ENCODE results near the gene SPAG6. TPM values are rescaled to one million over a fixed set of nuclear protein-coding genes. Genes with fewer than 3 reads are reported as not detected.
A peak's percentile ranks its signal among the peaks of the same experiment; 100 is the strongest.

Gene SPAG6
- total and polyA plus RNA-seq, 9 donors = 4.1 to 8.7 (median 5.0) TPM

GRCh38 chr10:22315455-22316285, 29.6 kb upstream of the SPAG6 start:
- H3K36me3 ChIP-seq (ENCODE audit: control insufficient read depth, insufficient read depth, low read length) = no peaks in the 10 kb centered on the region
- H3K4me1 ChIP-seq (ENCODE audit: control insufficient read depth, insufficient read depth, low read length) = peaks cover 5% of the 10 kb centered on the region
- H3K4me3 ChIP-seq (ENCODE audit: low read length) = peak overlapping the region; percentile 89
- DNase-seq = no peak
- no peaks in the 10 kb centered on the region for H3K27me3 ChIP-seq (ENCODE audit: control insufficient read depth, insufficient read depth, low read length)
- WGBS (ENCODE audit: insufficient coverage) = under 1% methylated on average over 46 of the region's 53 CpGs
- peak overlapping the region; percentile 94 for H3K27ac ChIP-seq (ENCODE audit: low read length)
- no peaks in the 10 kb centered on the region for H3K9me3 ChIP-seq (replicated peaks; ENCODE audit: control insufficient read depth, low read depth, low read length)

GRCh38 chr10:22316286-22317075, 28.8 kb upstream of the SPAG6 start, which contains the start of gene COMMD3:
Gene COMMD3, plus strand, starts transcription at chr10:22316388. Its CDS starts 30 bp downstream, at chr10:22316418.
- H3K27me3 ChIP-seq (ENCODE audit: control insufficient read depth, insufficient read depth, low read length) = peaks cover 5% of the 10 kb centered on the region
- H3K9me3 ChIP-seq (replicated peaks; ENCODE audit: control insufficient read depth, low read depth, low read length) = no peaks in the 10 kb centered on the region
- peak within 1 kb of the TSS; percentile 98 for H3K27ac ChIP-seq (ENCODE audit: low read length)
- no peaks in the 10 kb centered on the region for H3K36me3 ChIP-seq (ENCODE audit: control insufficient read depth, insufficient read depth, low read length)
- WGBS (ENCODE audit: insufficient coverage) = under 1% methylated on average over 58 of the region's 63 CpGs
- peak; percentile 97 for DNase-seq
- H3K4me3 ChIP-seq (ENCODE audit: low read length) = peak within 1 kb of the TSS; percentile 89
- H3K4me1 ChIP-seq (ENCODE audit: control insufficient read depth, insufficient read depth, low read length) = peaks cover 5% of the 10 kb centered on the region

DNA sequence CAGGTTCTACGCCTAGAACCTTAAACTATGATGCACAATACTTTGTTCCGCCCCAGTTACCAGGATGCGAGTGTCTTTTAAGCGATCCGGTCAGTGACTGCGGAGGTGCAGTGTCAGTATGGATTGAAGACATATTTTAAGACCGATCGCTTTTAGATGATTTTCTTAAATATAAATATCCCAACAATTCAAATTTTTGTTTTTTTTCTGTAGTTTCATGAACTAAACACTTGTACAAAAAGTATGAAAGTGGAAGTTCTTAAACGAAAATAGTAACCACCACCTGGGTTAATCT, 28.3 kb upstream of the SPAG6 start:
- DNase-seq = no peak
- Histone ChIP-seq H3K27me3 (ENCODE audit: control insufficient read depth, insufficient read depth, low read length) (peaks cover 7% of the 10 kb centered on the region), H3K27ac (ENCODE audit: low read length) (peak overlapping the region; percentile 98), H3K4me3 (ENCODE audit: low read length) (peak overlapping the region; percentile 89), H3K36me3 (ENCODE audit: control insufficient read depth, insufficient read depth, low read length) (no peaks in the 10 kb centered on the region), H3K9me3 (replicated peaks; ENCODE audit: control insufficient read depth, low read depth, low read length) (no peaks in the 10 kb centered on the region), H3K4me1 (ENCODE audit: control insufficient read depth, insufficient read depth, low read length) (peaks cover 5% of the 10 kb centered on the region)
- WGBS (ENCODE audit: insufficient coverage) = no CpG with 5 or more reads among the region's 9 CpGs

DNA sequence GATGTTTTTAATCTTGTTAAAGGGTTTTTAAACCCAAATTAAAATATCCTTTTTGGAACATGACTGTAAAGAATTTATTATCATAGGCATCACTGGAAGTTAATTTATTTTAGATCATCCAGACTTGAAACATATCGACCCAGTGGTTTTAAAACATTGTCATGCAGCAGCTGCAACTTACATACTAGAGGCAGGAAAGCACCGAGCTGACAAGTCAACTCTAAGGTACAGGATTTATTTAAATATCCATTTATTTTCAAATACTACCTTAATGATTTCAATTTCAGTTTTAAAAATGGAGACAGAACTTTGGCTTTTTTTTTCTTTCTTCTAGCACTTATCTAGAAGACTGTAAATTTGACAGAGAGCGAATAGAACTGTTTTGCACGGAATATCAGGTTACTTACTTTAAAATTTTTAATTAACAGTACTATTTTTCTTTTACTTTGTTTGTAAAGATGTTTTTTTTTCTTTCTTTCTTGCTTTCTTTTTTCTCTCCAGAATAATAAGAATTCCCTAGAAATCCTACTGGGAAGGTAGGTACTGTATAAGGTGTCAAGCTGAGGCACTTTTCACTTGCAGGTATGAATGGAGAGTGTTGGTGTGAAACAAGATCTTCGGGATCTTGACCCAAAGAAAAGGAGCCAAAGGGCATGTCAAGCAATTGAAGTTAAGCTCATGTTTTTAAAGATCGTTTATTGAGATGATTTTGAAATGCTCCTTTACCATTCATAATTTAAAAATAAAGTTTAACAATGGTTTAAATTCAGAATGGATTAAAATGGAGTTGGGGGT, 27.3 kb upstream of the SPAG6 start:
- no peak for DNase-seq
- no peaks in the 10 kb centered on the region for H3K36me3 ChIP-seq (ENCODE audit: control insufficient read depth, insufficient read depth, low read length)
- no peak overlapping the region for H3K4me3 ChIP-seq (ENCODE audit: low read length)
- no CpG with 5 or more reads among the region's 6 CpGs for WGBS (ENCODE audit: insufficient coverage)
- peaks cover 8% of the 10 kb centered on the region for H3K4me1 ChIP-seq (ENCODE audit: control insufficient read depth, insufficient read depth, low read length)
- H3K9me3 ChIP-seq (replicated peaks; ENCODE audit: control insufficient read depth, low read depth, low read length) = no peaks in the 10 kb centered on the region
- no peak overlapping the region for H3K27ac ChIP-seq (ENCODE audit: low read length)
- H3K27me3 ChIP-seq (ENCODE audit: control insufficient read depth, insufficient read depth, low read length) = peaks cover 13% of the 10 kb centered on the region

- peaks cover 17% of the 10 kb centered on the region for H3K27me3 ChIP-seq (ENCODE audit: control insufficient read depth, insufficient read depth, low read length)
- no peak overlapping the region for H3K4me3 ChIP-seq (ENCODE audit: low read length)
- no peaks in the 10 kb centered on the region for H3K9me3 ChIP-seq (replicated peaks; ENCODE audit: control insufficient read depth, low read depth, low read length)
- DNase-seq = no peak
- no peak overlapping the region for H3K27ac ChIP-seq (ENCODE audit: low read length)
- WGBS (ENCODE audit: insufficient coverage) = no CpG with 5 or more reads among the region's 3 CpGs
- H3K4me1 ChIP-seq (ENCODE audit: control insufficient read depth, insufficient read depth, low read length) = peaks cover 12% of the 10 kb centered on the region
- no peaks in the 10 kb centered on the region for H3K36me3 ChIP-seq (ENCODE audit: control insufficient read depth, insufficient read depth, low read length)
Measured at GRCh38 chr10:22318772-22319171, 26.5 kb upstream of the SPAG6 start.

DNA sequence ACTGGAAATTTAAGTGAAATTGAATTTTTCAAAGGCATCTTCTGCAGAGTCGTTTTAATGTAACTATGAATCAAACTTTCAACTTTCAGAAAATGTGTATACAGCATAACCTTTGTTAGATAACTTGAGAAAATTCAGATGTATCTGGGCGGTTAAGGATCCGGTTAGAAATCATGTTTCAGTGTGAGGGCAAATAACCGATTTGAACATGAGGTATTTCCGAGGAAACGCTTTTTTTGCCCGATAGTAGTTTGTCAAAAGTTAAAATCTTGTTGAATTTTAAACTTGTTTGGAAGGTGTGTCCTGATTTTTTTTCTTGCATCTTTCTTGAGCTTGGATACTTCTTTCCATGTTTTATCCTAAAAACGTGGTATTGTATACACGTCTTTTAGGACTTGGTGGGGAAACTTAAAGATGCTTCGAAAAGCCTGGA, 25.7 kb upstream of the SPAG6 start:
- Histone ChIP-seq H3K36me3 (ENCODE audit: control insufficient read depth, insufficient read depth, low read length) (no peaks in the 10 kb centered on the region), H3K4me1 (ENCODE audit: control insufficient read depth, insufficient read depth, low read length) (peaks cover 15% of the 10 kb centered on the region), H3K9me3 (replicated peaks; ENCODE audit: control insufficient read depth, low read depth, low read length) (no peaks in the 10 kb centered on the region), H3K27ac (ENCODE audit: low read length) (no peak overlapping the region), H3K4me3 (ENCODE audit: low read length) (no peak overlapping the region), H3K27me3 (ENCODE audit: control insufficient read depth, insufficient read depth, low read length) (peaks cover 21% of the 10 kb centered on the region)
- WGBS (ENCODE audit: insufficient coverage) = 94% methylated on average over 6 of the region's 10 CpGs
- DNase-seq = no peak

DNA sequence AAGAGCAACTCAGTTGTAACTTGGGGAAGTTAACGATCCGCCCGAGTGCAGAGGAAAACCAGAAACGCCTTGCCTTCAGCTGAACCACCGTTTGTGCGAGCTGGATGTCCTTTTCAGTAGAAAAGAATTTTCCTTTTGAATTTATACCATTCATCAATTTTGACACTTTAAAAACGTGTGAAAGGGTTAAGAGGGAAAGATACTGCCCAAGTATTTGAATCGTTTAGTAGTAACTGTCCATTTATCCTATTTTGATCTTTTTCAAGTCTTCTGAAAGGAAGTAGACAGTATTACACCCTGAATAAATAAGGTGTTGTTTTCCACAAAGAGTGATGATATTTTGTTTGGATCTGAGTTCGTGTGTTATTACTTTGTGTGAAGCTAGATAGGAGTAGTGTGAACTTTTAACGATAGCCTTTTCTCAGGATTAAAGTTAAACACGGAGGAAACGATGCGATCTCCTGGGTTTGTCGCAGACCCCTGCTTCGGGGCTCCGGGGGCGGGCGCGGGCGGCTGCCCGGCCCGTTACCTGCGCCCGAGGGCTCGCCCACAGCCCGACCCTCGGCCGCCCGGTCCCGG, 25.2 kb upstream of the SPAG6 start:
- Histone ChIP-seq H3K9me3 (replicated peaks; ENCODE audit: control insufficient read depth, low read depth, low read length) (no peaks in the 10 kb centered on the region), H3K36me3 (ENCODE audit: control insufficient read depth, insufficient read depth, low read length) (no peaks in the 10 kb centered on the region), H3K27me3 (ENCODE audit: control insufficient read depth, insufficient read depth, low read length) (peaks cover 21% of the 10 kb centered on the region), H3K4me3 (ENCODE audit: low read length) (peak overlapping the region; percentile 42), H3K27ac (ENCODE audit: low read length) (peak overlapping the region; percentile 60), H3K4me1 (ENCODE audit: control insufficient read depth, insufficient read depth, low read length) (peaks cover 20% of the 10 kb centered on the region)
- WGBS (ENCODE audit: insufficient coverage) = 0% methylated on average over 22 of the region's 30 CpGs
- peak; percentile 34 for DNase-seq

DNA sequence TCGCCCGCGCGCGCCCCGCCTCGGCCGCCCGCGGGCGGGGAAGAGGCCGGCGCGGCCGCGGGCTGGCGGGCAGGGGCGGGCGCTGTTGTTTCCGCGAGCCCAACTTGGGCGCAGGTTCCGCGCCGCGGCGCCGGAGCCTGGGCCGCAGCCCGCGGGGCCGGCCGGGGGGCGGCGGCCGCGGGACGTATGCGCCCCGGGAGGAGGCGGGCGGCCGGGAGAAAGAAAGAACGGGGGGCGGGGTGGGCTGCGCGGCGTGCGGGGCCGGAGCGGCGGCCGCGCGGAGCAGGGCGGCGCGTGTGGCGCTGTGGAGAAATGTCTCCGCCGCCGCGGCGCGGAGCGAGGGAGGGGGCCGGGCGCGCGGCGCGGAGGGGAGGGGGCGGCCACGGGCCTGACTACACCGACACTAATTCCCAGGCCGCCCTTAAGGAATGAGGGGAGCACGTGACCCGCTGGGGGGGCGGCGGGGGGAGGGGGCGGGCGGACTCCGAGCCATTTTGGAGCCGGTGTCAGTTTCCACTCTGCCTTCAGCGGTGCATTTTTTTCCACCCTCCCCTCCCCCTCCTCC, 24.6 kb upstream of the SPAG6 start, which contains the start of gene BMI1:
Gene BMI1 (plus strand): TSS at position 509 of the 565 bp plus-strand sequence. CDS start 5,351 bp downstream, outside the sequence.
- Histone ChIP-seq H3K4me1 (ENCODE audit: control insufficient read depth, insufficient read depth, low read length) (peaks cover 19% of the 10 kb centered on the region), H3K36me3 (ENCODE audit: control insufficient read depth, insufficient read depth, low read length) (no peaks in the 10 kb centered on the region), H3K27me3 (ENCODE audit: control insufficient read depth, insufficient read depth, low read length) (peaks cover 21% of the 10 kb centered on the region), H3K27ac (ENCODE audit: low read length) (peak within 1 kb of the TSS; percentile 85), H3K9me3 (replicated peaks; ENCODE audit: control insufficient read depth, low read depth, low read length) (no peaks in the 10 kb centered on the region), H3K4me3 (ENCODE audit: low read length) (peak within 1 kb of the TSS; percentile 74)
- under 1% methylated on average over 69 of the region's 85 CpGs for WGBS (ENCODE audit: insufficient coverage)
- peak; percentile 94 for DNase-seq

GRCh38 chr10:22321156-22321923, 24.0 kb upstream of the SPAG6 start:
- no peaks in the 10 kb centered on the region for H3K36me3 ChIP-seq (ENCODE audit: control insufficient read depth, insufficient read depth, low read length)
- H3K4me3 ChIP-seq (ENCODE audit: low read length) = peak overlapping the region; percentile 74
- peaks cover 21% of the 10 kb centered on the region for H3K4me1 ChIP-seq (ENCODE audit: control insufficient read depth, insufficient read depth, low read length)
- H3K9me3 ChIP-seq (replicated peaks; ENCODE audit: control insufficient read depth, low read depth, low read length) = no peaks in the 10 kb centered on the region
- peaks cover 21% of the 10 kb centered on the region for H3K27me3 ChIP-seq (ENCODE audit: control insufficient read depth, insufficient read depth, low read length)
- peak overlapping the region; percentile 85 for H3K27ac ChIP-seq (ENCODE audit: low read length)
- WGBS (ENCODE audit: insufficient coverage) = under 1% methylated on average over 103 of the region's 114 CpGs
- DNase-seq = peak; percentile 87

Measured in muscle of leg (tissue), 11 donors.